Measurements from ENCODE around the gene IFT27. TPM values are rescaled to one million over a fixed set of nuclear protein-coding genes. Genes with fewer than 3 reads are reported as not detected.

Gene IFT27
- total and polyA plus RNA-seq, 2 of the 4 experiments (the other 2 are of a cell fraction) = 14.5 to 26.9 TPM

- H2BK15ac ChIP-seq (ENCODE audit: low read depth, low read length) = no peak overlapping the region
- H3K79me1 ChIP-seq (ENCODE audit: low read depth in 1 of 2, low read length in 2 of 2) = no peaks in the 10 kb centered on the region
- H3K27ac ChIP-seq (ENCODE audit: insufficient read depth, low read length) = no peak overlapping the region
- no peak overlapping the region for H3K18ac ChIP-seq (ENCODE audit: low read depth, low read length)
- dilution Hi-C loops (cut with HindIII; ENCODE audit: low sequenced_read_pairs, unreplicated experiment) = no loop called here
- H3K14ac ChIP-seq (replicated peaks; ENCODE audit: low read depth, low read length) = no peak overlapping the region
- no peak overlapping the region for H2BK120ac ChIP-seq (ENCODE audit: low read depth, low read length)
- H4K91ac ChIP-seq (ENCODE audit: insufficient read depth, low read depth, low read length) = no peak overlapping the region
- TF ChIP-seq MAZ (IDR thresholded peaks at IDR 0.05; ENCODE audit: borderline replicate concordance, low read depth, low read length) (no peak), MAFK (IDR thresholded peaks at IDR 0.05; ENCODE audit: low read depth, low read length) (no peak), USF2 (IDR thresholded peaks at IDR 0.05; ENCODE audit: low read depth, low read length) (no peak), ELK1 (IDR thresholded peaks at IDR 0.05; ENCODE audit: borderline replicate concordance, low read depth, low read length) (no peak), POLR2A (IDR thresholded peaks at IDR 0.05; ENCODE audit: low read depth, low read length) (no peak), CEBPB (IDR thresholded peaks at IDR 0.05; ENCODE audit: low read depth, low read length) (no peak), CTCF (conservative IDR thresholded peaks at IDR 0.05; ENCODE audit: low read depth, low read length) (no peak), NFE2L2 (IDR thresholded peaks at IDR 0.05; ENCODE audit: low read depth, low read length) (no peak), BHLHE40 (IDR thresholded peaks at IDR 0.05; ENCODE audit: low read depth, low read length) (no peak), CHD1 (IDR thresholded peaks at IDR 0.05; ENCODE audit: low read depth, low read length) (no peak), RFX5 (IDR thresholded peaks at IDR 0.05; ENCODE audit: low read depth, low read length) (no peak), FOS (IDR thresholded peaks at IDR 0.05; ENCODE audit: low read depth, low read length) (no peak), SMC3 (IDR thresholded peaks at IDR 0.05; ENCODE audit: low read depth, low read length) (no peak), MXI1 (IDR thresholded peaks at IDR 0.05; ENCODE audit: borderline replicate concordance, low read depth, low read length) (no peak), RAD21 (IDR thresholded peaks at IDR 0.05; ENCODE audit: low read length) (no peak)
- no peak overlapping the region for H2BK5ac ChIP-seq (ENCODE audit: low read depth, low read length, poor library complexity, severe bottlenecking)
- no CpG with 5 or more reads among the region's 6 CpGs for WGBS, 2 experiments (ENCODE audit: extremely low coverage in 2 of 2, insufficient read length in 1 of 2)
- no peak overlapping the region for H2AK9ac ChIP-seq (replicated peaks; ENCODE audit: low read depth, low read length, poor library complexity)
- no peak for ATAC-seq (ENCODE audit: low read depth)
- no peak overlapping the region for H2AK5ac ChIP-seq (ENCODE audit: low read depth, low read length)
- H3K9ac ChIP-seq (ENCODE audit: low read depth, low read length) = no peak overlapping the region
- H4K20me1 ChIP-seq (ENCODE audit: insufficient read depth, low read length) = no peaks in the 10 kb centered on the region; the same call in 1 of the 2 replicates
- H3K56ac ChIP-seq (ENCODE audit: extremely low read depth, insufficient read depth, low read length) = no peak overlapping the region
- no peak overlapping the region for H3K4ac ChIP-seq (ENCODE audit: low read depth, low read length)
- no peak overlapping the region for H3K4me2 ChIP-seq (ENCODE audit: low read depth, low read length)
- no peaks in the 10 kb centered on the region for H3K9me3 ChIP-seq (ENCODE audit: control insufficient read depth, insufficient read depth, low read length)
- ChIA-PET POLR2A (ENCODE audit: unreplicated experiment) (no interaction called here), CTCF (no interaction called here)
- DNase-seq = no peak
- peaks cover 17% of the 10 kb centered on the region for H3K36me3 ChIP-seq (ENCODE audit: control insufficient read depth, insufficient read depth, low read length)
- no peak overlapping the region for H4K5ac ChIP-seq (ENCODE audit: low read depth, low read length)
- H3K9me1 ChIP-seq (ENCODE audit: insufficient read depth, low read length) = peaks cover 8% of the 10 kb centered on the region
- no peak overlapping the region for H2BK20ac ChIP-seq (ENCODE audit: low read depth, low read length)
- in situ Hi-C loops (cut with MboI; ENCODE audit: low sequenced_read_pairs) = no loop called here
- no peak overlapping the region for H3K4me3 ChIP-seq (ENCODE audit: insufficient read depth, low read depth, low read length)
- H2AFZ ChIP-seq (replicated peaks; ENCODE audit: low read length, poor library complexity) = no peak overlapping the region
- no TSS peak for BruUV-seq (replicated peaks)
- no peak overlapping the region for H3K23ac ChIP-seq (ENCODE audit: low read depth, low read length)
- H3K4me1 ChIP-seq (ENCODE audit: control insufficient read depth, insufficient read depth, low read length) = peaks cover 6% of the 10 kb centered on the region; the same call in 1 of the 2 replicates
- intact Hi-C loops (cut with micrococcal nuclease) = no loop called here
- H4K8ac ChIP-seq (ENCODE audit: low read depth in 2 of 2, low read length in 2 of 2) = no peak overlapping the region
- no peaks in the 10 kb centered on the region for H3K27me3 ChIP-seq (ENCODE audit: control insufficient read depth, insufficient read depth, low read length)
These were observed 11.3 kb downstream of the IFT27 start for GRCh38 chr22:36764641-36765040.

Data from IMR-90 (cell line).